ENCODE measurements around the gene FAM180A. TPM values are rescaled to one million over a fixed set of nuclear protein-coding genes. Genes with fewer than 3 reads are reported as not detected.

The FAM180A gene
- total and polyA plus RNA-seq, 3 donors from 2014 or later, result 1.5 to 2.7 (median 2.1) TPM

- intact Hi-C loops (cut with DNase I; ENCODE audit: low total_unique reads), result no loop called here
These were observed 41.0 kb downstream of the FAM180A start for GRCh38 chr7:135707570-135707966.

GRCh38 chr7:135706858-135707569, 41.6 kb downstream of the FAM180A start:
- TF ChIP-seq POLR2A (IDR thresholded peaks at IDR 0.05), result no peak
- TF ChIP-seq CTCF (IDR thresholded peaks at IDR 0.05), result no peak
- Histone ChIP-seq H3K36me3 (ENCODE audit: low read depth, missing control alignments) (no peaks in the 10 kb centered on the region), H3K4me3 (no peak overlapping the region), H3K27me3 (no peaks in the 10 kb centered on the region), H3K9me3 (no peaks in the 10 kb centered on the region), H3K4me1 (no peaks in the 10 kb centered on the region), H3K27ac (no peak overlapping the region)
- DNase-seq, result no peak
- intact Hi-C loops (cut with DNase I; ENCODE audit: low total_unique reads), result no loop called here
- WGBS, 2 donors, result 67 to 72% methylated on average over 7 of the region's 7 CpGs

More at GRCh38 chr7:135707570-135707966, 41.0 kb downstream of the FAM180A start:
- no peaks in the 10 kb centered on the region for H3K27me3 ChIP-seq
- no peaks in the 10 kb centered on the region for H3K9me3 ChIP-seq
- DNase-seq, result no peak
- H3K4me1 ChIP-seq, result peaks cover 2% of the 10 kb centered on the region
- H3K36me3 ChIP-seq (ENCODE audit: low read depth, missing control alignments), result no peaks in the 10 kb centered on the region
- WGBS, 2 donors, result 59 to 81% methylated on average over 5 of the region's 5 CpGs
- no peak overlapping the region for H3K4me3 ChIP-seq
- TF ChIP-seq POLR2A (IDR thresholded peaks at IDR 0.05), result no peak
- TF ChIP-seq CTCF (IDR thresholded peaks at IDR 0.05), result no peak
- no peak overlapping the region for H3K27ac ChIP-seq

- no peaks in the 10 kb centered on the region for H3K36me3 ChIP-seq (ENCODE audit: low read depth, missing control alignments)
- H3K27ac ChIP-seq, result no peak overlapping the region
- H3K9me3 ChIP-seq, result no peaks in the 10 kb centered on the region
- WGBS, 2 donors, result 90% methylated on average over 18 to 20 of the region's 20 CpGs
- no peaks in the 10 kb centered on the region for H3K27me3 ChIP-seq
- intact Hi-C loops (cut with DNase I; ENCODE audit: low total_unique reads), result no loop called here
- no peak for DNase-seq
- no peaks in the 10 kb centered on the region for H3K4me1 ChIP-seq
- TF ChIP-seq CTCF (IDR thresholded peaks at IDR 0.05) (no peak), POLR2A (IDR thresholded peaks at IDR 0.05) (no peak)
- H3K4me3 ChIP-seq, result no peak overlapping the region
These were observed 42.4 kb downstream of the FAM180A start for GRCh38 chr7:135706038-135706742.

GRCh38 chr7:135704698-135705097, 43.9 kb downstream of the FAM180A start:
- no peak for DNase-seq
- 74 to 84% methylated on average over 5 of the region's 5 CpGs for WGBS, 2 donors
- H3K27ac ChIP-seq, result no peak overlapping the region
- intact Hi-C loops (cut with DNase I; ENCODE audit: low total_unique reads), result no loop called here
- H3K4me3 ChIP-seq, result no peak overlapping the region
- H3K27me3 ChIP-seq, result no peaks in the 10 kb centered on the region
- no peaks in the 10 kb centered on the region for H3K4me1 ChIP-seq
- no peaks in the 10 kb centered on the region for H3K9me3 ChIP-seq
- no peak for TF ChIP-seq POLR2A (IDR thresholded peaks at IDR 0.05)
- no peak for TF ChIP-seq CTCF (IDR thresholded peaks at IDR 0.05)
- H3K36me3 ChIP-seq (ENCODE audit: low read depth, missing control alignments), result no peaks in the 10 kb centered on the region

All from testis (tissue), 3 donors.